Fibroblast of upper back skin (primary cell): ENCODE measurements around the gene TUG1.

ENCODE experiments used
- DNase-seq: peaks from one replicate; pipeline ENCODE4 v3.0.0-alpha.2; 2013

The TUG1 gene

GRCh38 chr22:30947816-30948454 is 21.1 kb upstream of the TUG1 start:
- peak; percentile 56 for DNase-seq

DNA sequence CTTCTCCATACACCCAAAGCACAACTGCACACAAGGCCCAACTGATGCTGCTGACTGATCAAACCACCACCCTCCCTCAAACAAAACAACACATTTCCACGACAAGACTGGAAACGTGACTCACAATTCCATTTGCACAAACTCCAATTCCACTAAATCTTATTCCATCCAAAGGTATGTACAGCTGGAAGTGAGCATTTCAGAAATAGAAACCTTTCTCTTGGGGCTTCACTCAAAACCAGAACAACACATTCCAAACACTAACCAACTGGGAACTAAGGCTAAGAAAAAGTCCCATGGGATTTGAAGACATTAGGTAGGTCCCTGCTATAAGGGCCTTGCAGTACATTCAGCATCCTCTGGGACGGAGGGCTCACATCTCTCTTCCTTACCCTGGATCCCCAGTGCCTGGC is 20.1 kb upstream of the TUG1 start:
- DNase-seq = peak; percentile 43

DNA sequence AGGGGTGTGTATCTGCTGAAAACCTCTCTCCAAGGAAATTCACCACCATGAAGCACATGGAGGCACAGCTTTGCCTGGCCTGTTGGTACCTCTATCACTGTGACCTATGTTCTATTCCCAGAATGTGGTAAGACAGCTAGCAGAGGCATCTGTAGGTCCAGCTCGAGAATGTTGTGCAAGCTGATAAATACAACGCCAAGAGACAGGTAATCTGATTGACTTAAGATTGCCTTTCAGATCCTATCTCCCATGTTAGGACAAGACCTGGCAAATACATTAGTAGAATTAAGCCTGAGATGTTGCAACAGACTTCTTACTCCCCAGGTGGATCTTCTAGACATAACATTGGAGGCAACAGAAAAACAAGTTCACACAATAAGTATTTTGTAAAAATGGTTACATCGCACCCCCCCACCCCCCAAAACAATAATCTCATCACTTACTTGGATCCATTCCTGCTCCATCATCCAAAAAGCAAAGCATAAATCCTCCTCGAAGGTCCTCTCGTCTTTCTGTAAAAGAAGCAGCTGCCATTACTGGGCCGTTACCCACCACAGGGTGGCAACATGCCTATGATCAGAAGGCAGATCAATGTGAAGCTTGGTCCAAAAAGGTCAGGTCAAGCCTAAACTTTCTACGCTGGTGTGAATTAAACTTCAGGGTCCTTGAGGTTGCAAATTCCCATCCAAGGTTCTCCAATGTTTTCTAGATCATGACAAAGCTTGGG is 19.0 kb upstream of the TUG1 start:
- no peak for DNase-seq

DNA sequence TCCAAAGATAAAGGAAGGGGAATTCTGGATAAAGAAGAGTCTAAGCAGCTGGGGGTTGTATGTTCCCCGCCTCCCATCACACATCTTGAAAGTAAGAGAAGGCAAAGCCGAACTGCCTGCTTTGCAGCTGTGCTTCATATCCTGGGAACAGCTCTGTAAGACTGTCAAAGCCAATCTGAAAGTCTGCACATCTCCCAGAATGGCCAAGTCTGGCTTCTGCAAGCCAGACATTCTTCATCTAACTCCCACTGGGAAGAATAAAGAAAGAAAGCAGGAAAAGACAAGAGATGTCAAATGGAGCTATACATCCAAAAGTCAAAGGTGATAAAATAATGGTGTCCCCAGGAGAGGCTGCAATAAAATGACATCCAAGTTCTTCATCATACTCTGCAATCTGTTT is 15.9 kb upstream of the TUG1 start:
- no peak for DNase-seq

DNA sequence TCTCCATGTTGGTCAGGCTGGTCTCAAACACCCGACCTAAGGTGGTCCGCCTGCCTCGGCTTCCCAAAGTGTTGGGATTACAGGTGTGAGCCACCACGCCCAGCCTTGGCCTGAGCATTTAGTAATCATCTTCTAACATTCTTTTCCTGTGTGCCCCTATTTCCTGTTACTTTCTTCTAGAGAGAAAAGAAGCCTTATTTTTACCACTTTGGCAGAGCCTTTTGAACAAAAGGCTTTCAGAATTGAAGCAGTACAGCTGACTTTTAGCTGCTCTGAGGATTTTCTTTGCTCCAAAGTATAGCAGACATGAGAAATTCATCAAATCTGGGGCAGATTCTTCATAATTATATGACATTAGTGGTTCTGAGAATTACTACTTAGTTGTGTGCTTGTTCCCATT is 13.9 kb upstream of the TUG1 start:
- DNase-seq = no peak

DNA sequence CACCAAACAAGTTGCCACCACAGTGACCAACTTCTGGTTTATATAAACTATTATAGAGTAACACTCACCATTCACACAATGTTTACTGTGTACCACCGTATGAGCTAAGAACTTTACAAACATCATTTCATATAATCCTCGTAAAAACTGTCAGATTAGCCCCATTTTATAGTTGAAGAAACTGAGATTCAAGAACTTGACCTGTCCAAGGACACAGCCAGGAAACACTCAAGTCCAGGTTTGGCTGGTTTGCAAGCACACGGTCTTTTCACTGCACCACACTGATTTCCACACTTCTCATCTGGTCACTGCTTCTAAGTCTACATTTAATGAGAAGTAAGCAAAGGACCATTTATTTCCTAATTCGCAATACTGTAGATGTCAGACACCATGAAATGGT is 4.2 kb upstream of the TUG1 start:
- DNase-seq = no peak

DNA sequence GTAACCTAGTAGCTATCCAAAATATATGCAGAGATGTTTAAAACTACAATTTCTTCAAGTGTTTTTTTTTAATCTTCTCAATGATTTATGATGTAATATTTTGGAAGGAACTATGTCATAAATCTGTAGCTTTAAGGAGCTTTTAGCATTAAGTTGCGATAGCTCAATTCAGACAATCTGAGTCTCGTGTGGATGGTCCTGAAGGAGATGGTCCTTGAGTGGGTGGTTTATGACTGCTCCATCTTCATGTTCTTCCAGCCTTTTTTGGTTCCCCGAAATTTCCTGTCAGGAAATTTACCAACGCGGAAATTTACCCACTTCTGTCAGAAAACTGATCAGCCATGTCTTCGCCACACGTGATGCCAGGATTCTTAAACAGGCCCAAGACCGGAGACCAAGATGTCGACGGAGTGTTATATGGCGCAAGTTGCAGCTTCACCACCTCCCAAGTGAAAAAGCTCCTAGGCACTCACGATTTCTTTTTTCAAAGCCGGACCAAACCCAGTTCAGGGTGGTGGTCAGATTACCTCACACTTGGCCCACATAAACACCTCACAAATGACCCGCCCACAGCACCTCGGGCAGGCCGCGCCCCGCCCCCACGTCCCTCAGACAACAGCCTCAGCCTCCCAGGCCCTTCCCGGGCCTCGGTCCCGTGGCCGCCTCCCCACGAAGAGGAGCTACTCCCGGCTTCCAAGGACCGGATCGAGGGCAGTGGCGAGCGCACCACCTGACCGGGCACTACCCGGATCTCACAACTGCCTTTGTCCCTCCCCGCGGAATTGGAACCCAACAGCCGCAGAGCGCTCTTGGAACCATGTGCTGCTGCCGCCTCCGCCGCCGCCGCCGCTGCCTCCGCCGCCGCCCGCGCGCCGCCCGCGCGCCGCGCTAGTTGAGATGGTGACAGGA is 796 bp upstream of the TUG1 start, which contains the start of gene MORC2:
MORC2 (minus strand) TSS at position 760 of the 909 bp plus-strand sequence. CDS start 885 bp downstream, outside the sequence.
- DNase-seq = no peak

DNA sequence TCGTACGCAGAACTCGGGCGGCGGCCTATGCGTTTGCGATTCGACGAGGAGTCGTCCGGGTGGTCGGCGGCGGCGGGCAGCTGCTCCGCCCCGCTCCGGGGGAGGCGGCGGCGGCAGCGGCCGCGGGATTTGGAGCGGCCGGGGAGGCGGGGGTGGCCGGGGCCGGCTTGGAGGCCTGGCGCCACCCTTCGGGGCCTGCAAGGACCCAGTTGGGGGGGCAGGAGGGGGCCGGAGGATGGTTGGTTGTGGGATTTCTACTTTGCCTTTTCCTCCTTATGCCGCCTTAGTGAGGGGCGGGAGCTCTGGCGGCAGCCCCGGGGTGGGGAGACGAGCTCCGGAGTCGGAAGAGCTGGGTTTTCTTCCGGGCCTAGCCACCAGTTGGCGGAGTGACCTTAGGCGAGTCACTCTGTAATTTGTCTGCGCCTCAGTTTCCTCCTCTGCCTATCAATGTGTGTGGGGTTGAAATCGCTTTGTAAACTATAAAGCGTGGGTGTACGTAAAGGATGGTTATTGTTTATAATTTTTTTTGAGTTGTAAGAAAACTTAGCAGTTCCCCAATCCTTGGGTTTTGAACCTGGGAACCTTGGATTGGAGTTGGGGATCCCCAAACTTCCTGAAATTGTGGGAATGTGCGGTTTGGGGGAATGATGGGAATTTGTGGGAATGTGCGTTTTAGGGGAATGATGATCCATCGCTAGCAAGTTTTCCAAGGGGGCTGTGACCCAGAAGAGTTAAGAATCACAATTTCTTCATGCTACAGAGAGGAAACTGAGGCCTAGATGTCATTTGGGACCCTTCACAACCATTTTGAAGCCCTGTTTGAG is 679 bp downstream of the TUG1 start:
- peak; percentile 27 for DNase-seq

DNA sequence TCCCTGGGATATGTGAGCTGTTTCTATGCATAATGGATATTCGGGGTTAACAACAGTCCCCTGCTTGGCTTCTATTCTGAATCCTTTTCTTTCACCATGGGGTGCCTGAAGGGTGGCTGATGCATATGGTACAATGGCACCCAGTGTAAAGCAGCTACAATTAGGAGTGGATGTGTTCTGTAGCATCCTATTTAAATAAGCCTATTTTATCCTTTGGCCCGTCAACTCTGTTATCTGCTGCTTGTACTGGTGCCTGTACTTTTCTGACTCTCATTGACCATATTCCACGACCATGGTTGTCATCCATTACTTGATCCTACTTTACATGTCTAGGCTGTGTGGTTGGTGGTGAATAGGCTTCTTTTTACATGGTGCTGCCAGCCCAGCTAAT is 1.3 kb downstream of the TUG1 start:
- DNase-seq = no peak

DNA sequence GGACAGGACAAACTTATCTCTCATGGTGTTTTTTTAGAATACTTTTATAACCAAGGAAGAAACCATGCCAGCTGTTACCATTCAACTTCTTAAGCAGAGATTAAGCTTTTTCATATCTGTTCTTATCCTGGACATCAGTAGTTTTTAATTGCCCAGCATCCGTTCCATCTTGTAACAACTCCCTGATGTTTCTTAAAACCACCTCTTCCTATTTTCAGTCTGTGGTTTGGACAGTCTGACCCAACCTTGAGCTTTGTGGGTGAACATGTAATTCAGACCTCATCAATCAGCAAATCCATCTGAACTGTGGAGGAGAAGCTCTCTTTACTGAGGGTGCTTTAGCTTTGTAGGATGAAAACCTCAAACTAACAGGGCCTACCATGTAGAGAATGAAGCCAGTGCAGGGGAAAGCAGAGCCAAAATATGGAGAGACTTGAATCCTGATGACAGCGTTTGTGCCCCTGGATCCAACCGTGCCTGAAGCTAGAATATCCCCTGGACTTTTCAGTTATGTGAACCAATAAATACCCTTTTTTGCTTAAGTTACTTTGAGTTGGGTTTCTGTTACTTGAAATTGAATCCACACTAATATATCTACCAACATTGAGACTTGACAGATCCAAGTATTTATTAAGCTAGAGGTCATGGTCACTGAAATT is 9.4 kb downstream of the TUG1 start:
- DNase-seq = no peak

GRCh38 chr22:30979932-30980331 is 10.9 kb downstream of the TUG1 start:
- DNase-seq = no peak

DNA sequence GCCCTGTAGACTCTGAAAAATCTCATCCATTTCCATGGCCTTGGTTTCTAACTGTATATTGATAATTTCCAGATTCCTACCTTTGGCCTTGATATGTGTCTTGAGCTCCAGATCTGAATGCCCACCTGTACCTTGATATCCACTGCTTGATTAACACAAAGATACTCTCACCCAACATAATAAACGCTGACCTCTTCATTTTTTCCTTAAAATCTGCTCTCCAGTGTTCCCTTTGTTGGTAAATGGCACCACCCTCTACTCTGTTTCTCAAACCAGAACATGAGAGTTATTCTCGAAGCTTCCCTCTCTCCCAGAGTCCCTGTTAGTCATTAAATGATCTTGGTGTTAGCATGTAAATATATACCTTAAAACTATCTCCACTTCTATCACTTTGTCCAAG is 13.4 kb downstream of the TUG1 start:
- no peak for DNase-seq

GRCh38 chr22:30984317-30984716 is 15.3 kb downstream of the TUG1 start:
- no peak for DNase-seq

DNA sequence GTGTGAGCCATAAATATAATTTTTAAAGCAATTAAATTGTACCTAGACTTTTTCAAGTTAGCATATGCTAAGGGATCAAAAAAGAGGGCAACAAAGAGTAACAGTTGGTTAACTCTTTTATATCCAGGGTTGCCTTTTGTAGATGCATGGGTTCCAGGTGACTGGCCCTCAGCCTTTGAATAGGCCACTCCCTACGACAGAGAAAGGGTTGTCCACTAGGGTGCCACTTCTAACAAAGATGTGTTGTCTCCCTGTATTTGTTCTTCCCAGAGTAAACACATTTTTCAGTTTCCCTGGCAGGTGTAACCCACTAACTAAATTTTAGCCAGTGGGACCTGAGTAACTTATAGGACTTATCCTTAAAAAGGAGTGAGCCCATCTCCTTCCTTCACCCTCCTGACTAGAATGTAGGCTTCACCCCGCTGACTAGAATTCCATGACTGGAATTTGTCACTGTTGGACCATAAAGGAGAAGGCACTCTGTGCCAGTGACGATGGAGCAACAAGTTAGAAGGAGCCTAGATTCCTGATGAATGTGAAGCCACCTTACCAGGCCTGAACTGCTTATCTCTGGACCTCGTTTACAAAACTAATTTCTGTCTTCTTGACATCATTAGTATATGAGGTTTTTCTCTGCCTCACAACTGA is 16.6 kb downstream of the TUG1 start:
- DNase-seq = no peak

- DNase-seq = no peak
Observed at GRCh38 chr22:30989474-30989873, 20.4 kb downstream of the TUG1 start.

DNA sequence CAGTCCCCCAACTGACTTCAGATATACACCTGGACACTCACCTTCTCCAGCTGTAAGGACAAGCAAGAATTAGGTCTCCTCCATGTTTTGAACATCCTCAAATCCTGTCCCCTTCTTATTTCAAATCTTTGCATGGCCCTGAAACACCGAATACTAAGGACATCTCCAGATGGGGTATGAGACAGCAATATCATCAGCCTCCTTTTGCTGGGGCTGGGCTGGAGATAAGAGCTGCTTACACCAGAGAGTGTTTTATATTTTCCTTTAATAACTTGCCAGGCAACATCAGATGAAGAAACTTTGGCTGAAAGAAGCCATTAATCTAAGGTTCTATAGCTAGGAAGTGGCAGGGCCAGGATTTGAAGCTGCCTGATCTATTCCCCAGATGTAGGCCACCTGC is 21.6 kb downstream of the TUG1 start:
- no peak for DNase-seq

GRCh38 chr22:30992565-30992964 is 23.5 kb downstream of the TUG1 start:
- DNase-seq = no peak

- DNase-seq = no peak
Observed at GRCh38 chr22:30994960-30995359, 25.9 kb downstream of the TUG1 start.

DNA sequence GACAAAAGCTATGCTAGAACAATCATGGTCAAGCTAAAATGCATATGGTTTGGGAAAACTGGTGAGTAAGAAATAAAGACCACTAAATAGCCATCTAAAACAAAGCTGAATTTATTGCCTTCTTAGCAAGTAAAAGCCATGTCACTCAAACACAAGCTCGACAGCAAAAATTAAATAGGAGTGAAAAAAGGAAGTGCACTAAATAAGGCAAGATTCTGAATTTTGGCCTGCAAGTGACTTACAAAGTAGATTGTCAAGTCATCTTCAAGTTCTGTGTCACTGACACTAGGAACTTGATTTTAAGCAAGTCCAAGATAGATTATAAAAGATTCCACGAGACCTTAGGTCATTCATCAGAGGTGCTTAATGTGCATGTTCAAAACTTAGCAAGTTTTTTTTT is 27.4 kb downstream of the TUG1 start:
- DNase-seq = no peak

DNA sequence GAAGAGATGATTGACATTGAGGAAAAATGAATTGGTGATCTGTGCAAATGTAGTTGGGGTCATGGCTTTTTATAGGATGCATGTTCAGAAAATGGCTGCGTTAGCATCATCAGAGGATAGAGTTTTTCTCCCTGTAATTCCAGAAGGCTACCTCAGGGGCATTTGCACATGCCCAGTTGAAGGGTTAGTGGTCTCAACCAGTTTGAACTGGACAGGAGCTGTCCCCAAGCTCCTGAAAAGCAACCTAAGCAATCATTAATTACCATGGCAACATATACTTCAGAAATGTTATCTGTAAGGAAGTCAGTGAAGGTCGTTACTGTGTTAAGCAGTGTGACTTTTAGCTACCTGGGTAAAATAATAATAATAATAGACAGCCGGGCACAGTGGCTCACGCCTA is 29.3 kb downstream of the TUG1 start:
- no peak for DNase-seq

GRCh38 chr22:31001124-31001770 is 32.2 kb downstream of the TUG1 start:
- no peak for DNase-seq
